ENCODE measurements around the gene IL11RA.

IL11RA gene

DNA sequence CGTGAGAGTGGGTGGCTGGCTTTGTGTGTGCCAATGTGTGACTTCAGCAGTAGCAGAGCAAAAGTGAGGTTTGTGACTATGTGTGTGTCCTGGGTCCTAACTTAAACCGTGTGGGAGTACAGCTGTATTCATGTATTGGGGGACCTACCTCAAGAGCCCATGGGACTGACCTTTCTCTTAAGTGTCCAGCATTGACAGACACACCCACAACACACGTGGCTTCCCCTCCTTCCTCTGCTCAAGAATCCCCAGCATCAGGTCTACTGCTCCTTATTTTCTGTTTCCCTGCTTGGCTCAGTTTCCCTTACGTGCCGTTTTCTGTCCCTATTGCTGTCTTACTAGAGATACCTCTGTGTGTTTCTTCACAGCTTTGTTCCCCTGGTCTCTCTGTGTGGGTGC, 616 bp downstream of the IL11RA start:
- peak overlapping the region; percentile 35 for H3K4me3 ChIP-seq (ENCODE audit: low read depth, low read length)
- TF ChIP-seq, protein P1, sequence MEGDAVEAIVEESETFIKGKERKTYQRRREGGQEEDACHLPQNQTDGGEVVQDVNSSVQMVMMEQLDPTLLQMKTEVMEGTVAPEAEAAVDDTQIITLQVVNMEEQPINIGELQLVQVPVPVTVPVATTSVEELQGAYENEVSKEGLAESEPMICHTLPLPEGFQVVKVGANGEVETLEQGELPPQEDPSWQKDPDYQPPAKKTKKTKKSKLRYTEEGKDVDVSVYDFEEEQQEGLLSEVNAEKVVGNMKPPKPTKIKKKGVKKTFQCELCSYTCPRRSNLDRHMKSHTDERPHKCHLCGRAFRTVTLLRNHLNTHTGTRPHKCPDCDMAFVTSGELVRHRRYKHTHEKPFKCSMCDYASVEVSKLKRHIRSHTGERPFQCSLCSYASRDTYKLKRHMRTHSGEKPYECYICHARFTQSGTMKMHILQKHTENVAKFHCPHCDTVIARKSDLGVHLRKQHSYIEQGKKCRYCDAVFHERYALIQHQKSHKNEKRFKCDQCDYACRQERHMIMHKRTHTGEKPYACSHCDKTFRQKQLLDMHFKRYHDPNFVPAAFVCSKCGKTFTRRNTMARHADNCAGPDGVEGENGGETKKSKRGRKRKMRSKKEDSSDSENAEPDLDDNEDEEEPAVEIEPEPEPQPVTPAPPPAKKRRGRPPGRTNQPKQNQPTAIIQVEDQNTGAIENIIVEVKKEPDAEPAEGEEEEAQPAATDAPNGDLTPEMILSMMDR (IDR thresholded peaks at IDR 0.05; ENCODE audit: low read depth, low read length, missing control alignments): no peak
- DNase-seq (ENCODE audit: low read depth): no peak
- in situ Hi-C loops (cut with HindIII; ENCODE audit: low sequenced_read_pairs): no loop called here

DNA sequence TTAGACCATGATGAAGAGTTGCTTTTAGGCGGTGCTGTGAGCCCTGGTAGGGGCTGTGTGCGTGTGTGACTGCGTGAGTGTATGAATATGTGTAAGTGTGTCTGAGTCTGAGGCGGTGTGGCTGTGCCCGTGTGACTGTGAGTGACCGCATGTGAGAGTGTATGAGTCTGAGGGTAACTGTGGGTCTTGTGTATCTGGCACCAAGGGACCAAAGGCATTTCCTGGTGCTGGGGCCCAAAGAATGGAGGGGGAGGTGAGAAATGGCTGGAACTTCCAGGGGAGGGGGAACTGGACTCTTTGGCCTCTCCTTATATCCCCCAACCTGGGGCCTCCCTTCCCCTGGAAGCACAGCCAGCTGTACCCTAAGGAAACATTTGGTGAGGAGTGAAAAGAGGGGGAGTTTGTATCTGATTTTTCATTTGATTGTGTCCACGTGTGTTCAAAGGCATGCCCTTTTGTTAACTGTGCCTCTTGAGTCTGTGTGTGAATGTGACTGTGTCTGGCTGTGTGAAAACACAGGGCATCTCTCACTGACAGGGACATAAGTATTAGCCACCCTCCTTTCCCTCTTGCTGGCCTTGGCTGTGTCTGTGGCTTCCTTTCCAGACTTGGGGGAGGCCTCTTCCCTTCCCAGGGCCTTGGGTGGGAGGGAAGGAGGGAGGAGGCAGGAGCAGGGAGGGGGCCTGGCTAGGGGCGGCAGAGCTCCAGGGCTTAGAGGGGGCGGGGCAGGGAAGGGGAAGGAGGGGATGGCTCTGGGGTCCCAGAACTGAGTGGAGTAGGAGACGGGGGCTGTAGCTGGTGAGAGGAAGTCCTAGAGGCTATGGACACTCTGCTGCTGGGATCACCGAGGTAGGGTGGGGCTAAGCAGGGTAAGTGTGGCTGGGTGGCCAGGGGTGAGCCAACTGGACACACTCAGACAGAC, 1.4 kb downstream of the IL11RA start:
- in situ Hi-C loops (cut with HindIII; ENCODE audit: low sequenced_read_pairs): no loop called here
- TF ChIP-seq, protein P1 (IDR thresholded peaks at IDR 0.05; ENCODE audit: low read depth, low read length, missing control alignments): no peak
- no peak overlapping the region for H3K4me3 ChIP-seq (ENCODE audit: low read depth, low read length)
- no peak for DNase-seq (ENCODE audit: low read depth)

DNA sequence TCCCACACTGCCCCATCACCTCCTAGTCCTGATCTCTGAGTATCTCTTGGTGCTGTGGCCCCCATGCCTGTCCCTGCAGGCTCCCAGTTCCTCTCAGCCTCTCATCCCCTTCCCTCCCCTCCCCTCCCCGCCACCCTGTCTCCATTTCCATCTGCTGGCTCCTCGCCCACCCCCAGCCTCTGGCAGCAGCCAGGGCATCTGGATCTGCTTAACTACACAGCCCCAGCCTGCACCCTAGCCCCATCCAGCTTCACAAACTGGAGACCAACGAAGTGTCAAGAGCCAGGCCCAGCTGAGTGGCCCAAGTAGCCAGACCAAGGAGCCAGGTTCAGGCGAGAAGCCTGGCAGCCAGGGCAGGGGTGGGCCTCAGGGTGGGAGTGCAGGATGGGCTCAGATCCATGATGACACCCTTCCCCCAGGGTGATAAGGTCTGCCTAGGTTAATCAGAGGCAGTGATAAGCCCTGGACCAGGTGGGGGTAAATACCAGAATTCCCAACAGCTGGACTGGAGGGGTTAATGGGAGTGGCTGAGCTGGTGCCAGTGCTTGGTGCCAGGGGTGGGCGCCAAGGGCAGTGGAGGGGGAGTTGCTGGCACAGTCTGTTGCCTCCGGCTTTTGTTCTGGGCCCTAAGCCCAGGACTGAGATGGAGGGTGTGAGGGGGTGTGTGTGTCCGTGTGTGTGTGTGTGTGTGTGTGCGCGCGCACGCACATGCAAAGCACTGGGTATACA, 2.5 kb downstream of the IL11RA start:
- DNase-seq (ENCODE audit: low read depth): peak; percentile 33
- TF ChIP-seq, protein P1 (IDR thresholded peaks at IDR 0.05; ENCODE audit: low read depth, low read length, missing control alignments): no peak
- no peak overlapping the region for H3K4me3 ChIP-seq (ENCODE audit: low read depth, low read length)
- in situ Hi-C loops (cut with HindIII; ENCODE audit: low sequenced_read_pairs): no loop called here

DNA sequence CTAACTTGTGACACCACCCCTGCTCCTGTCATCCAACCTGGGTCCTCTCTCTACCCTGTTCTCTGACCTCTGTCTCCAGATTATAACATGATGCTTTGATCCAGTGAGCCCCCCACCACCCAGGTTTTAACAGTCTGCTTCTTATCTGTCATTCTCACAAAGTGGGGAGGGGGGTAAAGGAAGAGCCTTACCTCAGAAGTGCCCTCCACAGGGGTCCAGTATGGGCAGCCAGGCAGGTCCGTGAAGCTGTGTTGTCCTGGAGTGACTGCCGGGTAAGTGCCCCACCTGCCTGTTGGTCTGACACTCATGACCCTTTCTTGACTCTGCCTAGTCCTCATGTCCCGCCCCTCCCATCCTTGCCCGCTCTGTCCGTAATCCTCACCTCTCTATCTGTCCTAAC, 3.4 kb downstream of the IL11RA start:
- DNase-seq (ENCODE audit: low read depth): no peak
- in situ Hi-C loops (cut with HindIII; ENCODE audit: low sequenced_read_pairs): no loop called here
- TF ChIP-seq, protein P1 (IDR thresholded peaks at IDR 0.05; ENCODE audit: low read depth, low read length, missing control alignments): no peak
- H3K4me3 ChIP-seq (ENCODE audit: low read depth, low read length): no peak overlapping the region

DNA sequence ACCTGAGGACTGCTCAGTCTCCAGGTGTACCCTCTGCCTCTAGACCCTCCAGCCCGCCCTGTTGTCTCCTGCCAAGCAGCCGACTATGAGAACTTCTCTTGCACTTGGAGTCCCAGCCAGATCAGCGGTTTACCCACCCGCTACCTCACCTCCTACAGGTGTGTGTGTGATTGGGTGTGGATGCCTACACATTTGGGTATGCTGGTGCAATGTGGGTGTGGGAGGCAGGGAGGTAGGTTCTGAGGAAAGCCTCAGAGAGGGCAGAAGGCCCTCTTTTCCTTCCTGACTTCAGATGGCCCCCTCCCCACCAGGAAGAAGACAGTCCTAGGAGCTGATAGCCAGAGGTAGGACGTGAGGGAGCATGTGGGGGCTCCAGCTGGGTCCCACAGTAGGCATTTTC, 5.0 kb downstream of the IL11RA start:
- in situ Hi-C loops (cut with HindIII; ENCODE audit: low sequenced_read_pairs): no loop called here
- TF ChIP-seq, protein P1 (IDR thresholded peaks at IDR 0.05; ENCODE audit: low read depth, low read length, missing control alignments): no peak
- DNase-seq (ENCODE audit: low read depth): no peak
- H3K4me3 ChIP-seq (ENCODE audit: low read depth, low read length): no peak overlapping the region

DNA sequence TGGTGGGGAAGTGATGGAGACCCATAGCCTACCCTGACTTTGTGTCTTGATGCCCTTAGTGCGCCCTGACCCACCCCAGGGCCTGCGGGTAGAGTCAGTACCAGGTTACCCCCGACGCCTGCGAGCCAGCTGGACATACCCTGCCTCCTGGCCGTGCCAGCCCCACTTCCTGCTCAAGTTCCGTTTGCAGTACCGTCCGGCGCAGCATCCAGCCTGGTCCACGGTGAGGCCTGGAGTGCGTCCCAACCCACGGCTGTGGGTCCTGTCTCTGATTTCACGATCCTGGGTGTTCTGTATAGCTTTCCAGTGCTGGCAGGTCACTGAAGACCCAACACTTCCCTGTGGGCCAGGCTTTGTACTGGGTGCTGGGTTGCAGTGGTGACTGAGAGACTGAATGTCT, 6.5 kb downstream of the IL11RA start:
- TF ChIP-seq, protein P1 (IDR thresholded peaks at IDR 0.05; ENCODE audit: low read depth, low read length, missing control alignments): no peak
- in situ Hi-C loops (cut with HindIII; ENCODE audit: low sequenced_read_pairs): no loop called here
- DNase-seq (ENCODE audit: low read depth): no peak
- no peak overlapping the region for H3K4me3 ChIP-seq (ENCODE audit: low read depth, low read length)

All from astrocyte of the cerebellum (primary cell).